ENCODE measurements around the gene NAT14. TPM values are rescaled to one million over a fixed set of nuclear protein-coding genes. Genes with fewer than 3 reads are reported as not detected.

The NAT14 gene
- total RNA-seq, 1 experiment from 2014 or later, result 49.6 TPM

- no TSS peak for BruUV-seq (replicated peaks)
- peaks cover 10% of the 10 kb centered on the region for H3K4me1 Mint-ChIP-seq (ENCODE audit: low read depth, unreplicated experiment)
- no peak overlapping the region for H3K4me3 Mint-ChIP-seq (ENCODE audit: low read depth, unreplicated experiment)
- TF ChIP-seq, protein P1, sequence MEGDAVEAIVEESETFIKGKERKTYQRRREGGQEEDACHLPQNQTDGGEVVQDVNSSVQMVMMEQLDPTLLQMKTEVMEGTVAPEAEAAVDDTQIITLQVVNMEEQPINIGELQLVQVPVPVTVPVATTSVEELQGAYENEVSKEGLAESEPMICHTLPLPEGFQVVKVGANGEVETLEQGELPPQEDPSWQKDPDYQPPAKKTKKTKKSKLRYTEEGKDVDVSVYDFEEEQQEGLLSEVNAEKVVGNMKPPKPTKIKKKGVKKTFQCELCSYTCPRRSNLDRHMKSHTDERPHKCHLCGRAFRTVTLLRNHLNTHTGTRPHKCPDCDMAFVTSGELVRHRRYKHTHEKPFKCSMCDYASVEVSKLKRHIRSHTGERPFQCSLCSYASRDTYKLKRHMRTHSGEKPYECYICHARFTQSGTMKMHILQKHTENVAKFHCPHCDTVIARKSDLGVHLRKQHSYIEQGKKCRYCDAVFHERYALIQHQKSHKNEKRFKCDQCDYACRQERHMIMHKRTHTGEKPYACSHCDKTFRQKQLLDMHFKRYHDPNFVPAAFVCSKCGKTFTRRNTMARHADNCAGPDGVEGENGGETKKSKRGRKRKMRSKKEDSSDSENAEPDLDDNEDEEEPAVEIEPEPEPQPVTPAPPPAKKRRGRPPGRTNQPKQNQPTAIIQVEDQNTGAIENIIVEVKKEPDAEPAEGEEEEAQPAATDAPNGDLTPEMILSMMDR (IDR thresholded peaks at IDR 0.05; ENCODE audit: unreplicated experiment), result no peak
- H3K36me3 Mint-ChIP-seq (ENCODE audit: insufficient read depth, unreplicated experiment), result peaks cover 24% of the 10 kb centered on the region
- no peak for DNase-seq
- intact Hi-C loops (cut with micrococcal nuclease; ENCODE audit: unreplicated experiment), result no loop called here
- H3K27ac Mint-ChIP-seq (ENCODE audit: unreplicated experiment), result no peak overlapping the region
- CTCF ChIA-PET, result no interaction called here
- H3K9me3 Mint-ChIP-seq (ENCODE audit: low read depth, unreplicated experiment), result no peaks in the 10 kb centered on the region
- H3K27me3 Mint-ChIP-seq (ENCODE audit: unreplicated experiment), result peaks cover 17% of the 10 kb centered on the region
Observed at GRCh38 chr19:55455576-55456235, 29.3 kb upstream of the NAT14 start.

GRCh38 chr19:55456347-55456746 lies 28.6 kb upstream of the NAT14 start:
- CTCF ChIA-PET, result no interaction called here
- H3K27me3 Mint-ChIP-seq (ENCODE audit: unreplicated experiment), result peaks cover 21% of the 10 kb centered on the region
- H3K36me3 Mint-ChIP-seq (ENCODE audit: insufficient read depth, unreplicated experiment), result peaks cover 30% of the 10 kb centered on the region
- intact Hi-C loops (cut with micrococcal nuclease; ENCODE audit: unreplicated experiment), result no loop called here
- DNase-seq, result no peak
- H3K27ac Mint-ChIP-seq (ENCODE audit: unreplicated experiment), result no peak overlapping the region
- BruUV-seq (replicated peaks), result no TSS peak
- TF ChIP-seq, protein P1 (IDR thresholded peaks at IDR 0.05; ENCODE audit: unreplicated experiment), result no peak
- H3K9me3 Mint-ChIP-seq (ENCODE audit: low read depth, unreplicated experiment), result no peaks in the 10 kb centered on the region
- peaks cover 10% of the 10 kb centered on the region for H3K4me1 Mint-ChIP-seq (ENCODE audit: low read depth, unreplicated experiment)
- no peak overlapping the region for H3K4me3 Mint-ChIP-seq (ENCODE audit: low read depth, unreplicated experiment)

DNA sequence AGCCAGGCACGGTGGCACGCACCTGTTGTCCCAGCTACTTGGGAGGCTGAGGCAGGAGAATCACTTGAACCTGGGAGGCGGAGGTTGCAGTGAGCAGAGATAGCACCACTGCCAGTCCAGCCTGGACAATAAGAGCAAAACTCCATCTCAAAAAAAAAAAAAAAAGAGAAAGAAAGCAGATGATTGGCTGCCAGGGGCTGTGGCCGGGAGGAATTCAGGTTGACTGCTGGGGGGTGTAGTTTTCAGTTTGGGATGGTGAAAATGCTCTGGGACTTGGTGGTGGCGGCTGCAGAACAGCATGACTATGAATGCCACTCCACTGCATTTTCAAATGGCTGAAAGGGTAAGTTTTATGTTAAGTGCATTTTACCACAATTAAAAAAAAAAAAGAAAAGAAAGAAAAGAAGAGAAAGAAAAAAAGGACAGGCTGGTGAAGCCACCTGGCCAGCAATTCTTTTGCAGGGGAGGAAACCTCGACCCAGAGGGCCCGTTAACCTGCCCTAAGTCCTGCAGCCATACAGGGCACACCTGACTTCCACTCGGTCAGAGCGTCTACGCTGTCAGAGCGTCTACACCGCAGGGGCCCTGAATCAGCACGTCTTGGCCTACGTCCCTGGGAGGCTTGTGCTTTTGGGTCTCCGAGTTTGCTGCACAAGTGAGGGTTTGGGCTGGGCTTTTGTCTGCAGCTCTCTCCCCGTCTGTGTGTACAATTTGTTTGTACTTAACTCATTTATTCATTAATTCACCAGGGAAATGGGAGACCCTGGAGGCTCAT lies 27.1 kb upstream of the NAT14 start:
- no TSS peak for BruUV-seq (replicated peaks)

GRCh38 chr19:55459551-55459949 lies 25.4 kb upstream of the NAT14 start:
- Mint-ChIP-seq H3K27me3 (ENCODE audit: unreplicated experiment) (peaks cover 36% of the 10 kb centered on the region), H3K27ac (ENCODE audit: unreplicated experiment) (no peak overlapping the region), H3K36me3 (ENCODE audit: insufficient read depth, unreplicated experiment) (peaks cover 25% of the 10 kb centered on the region), H3K9me3 (ENCODE audit: low read depth, unreplicated experiment) (no peaks in the 10 kb centered on the region), H3K4me3 (ENCODE audit: low read depth, unreplicated experiment) (no peak overlapping the region), H3K4me1 (ENCODE audit: low read depth, unreplicated experiment) (peaks cover 24% of the 10 kb centered on the region)
- no peak for DNase-seq
- no TSS peak for BruUV-seq (replicated peaks)
- intact Hi-C loops (cut with micrococcal nuclease; ENCODE audit: unreplicated experiment), result no loop called here
- CTCF ChIA-PET, result interaction anchor here (0.7 to 1.5 kb wide), 3 partner anchors 8 to 165 kb away, joined by 3 to 10 read pairs (median 4); partner anchors contain the start of gene ZNF784
- TF ChIP-seq, protein P1 (IDR thresholded peaks at IDR 0.05; ENCODE audit: unreplicated experiment), result no peak

More for the DNA sequence above, 27.1 kb upstream of the NAT14 start:
- peaks cover 24% of the 10 kb centered on the region for H3K4me1 Mint-ChIP-seq (ENCODE audit: low read depth, unreplicated experiment)
- H3K27me3 Mint-ChIP-seq (ENCODE audit: unreplicated experiment), result peaks cover 34% of the 10 kb centered on the region
- intact Hi-C loops (cut with micrococcal nuclease; ENCODE audit: unreplicated experiment), result no loop called here
- peaks cover 33% of the 10 kb centered on the region for H3K36me3 Mint-ChIP-seq (ENCODE audit: insufficient read depth, unreplicated experiment)
- H3K9me3 Mint-ChIP-seq (ENCODE audit: low read depth, unreplicated experiment), result no peaks in the 10 kb centered on the region
- TF ChIP-seq, protein P1 (IDR thresholded peaks at IDR 0.05; ENCODE audit: unreplicated experiment), result no peak
- H3K4me3 Mint-ChIP-seq (ENCODE audit: low read depth, unreplicated experiment), result no peak overlapping the region
- no peak overlapping the region for H3K27ac Mint-ChIP-seq (ENCODE audit: unreplicated experiment)
- DNase-seq, result no peak
- CTCF ChIA-PET, result interaction anchor here (0.6 to 0.7 kb wide), 3 partner anchors 60 to 301 kb away, joined by 3 to 4 read pairs (median 4); no protein-coding TSS in a partner anchor

All from Calu3 (cell line).